ENCODE results near the gene PHF14. TPM values are rescaled to one million over a fixed set of nuclear protein-coding genes. Genes with fewer than 3 reads are reported as not detected.

The PHF14 gene
- total RNA-seq, 1 experiment from 2014 or later, result 50.8 TPM

DNA sequence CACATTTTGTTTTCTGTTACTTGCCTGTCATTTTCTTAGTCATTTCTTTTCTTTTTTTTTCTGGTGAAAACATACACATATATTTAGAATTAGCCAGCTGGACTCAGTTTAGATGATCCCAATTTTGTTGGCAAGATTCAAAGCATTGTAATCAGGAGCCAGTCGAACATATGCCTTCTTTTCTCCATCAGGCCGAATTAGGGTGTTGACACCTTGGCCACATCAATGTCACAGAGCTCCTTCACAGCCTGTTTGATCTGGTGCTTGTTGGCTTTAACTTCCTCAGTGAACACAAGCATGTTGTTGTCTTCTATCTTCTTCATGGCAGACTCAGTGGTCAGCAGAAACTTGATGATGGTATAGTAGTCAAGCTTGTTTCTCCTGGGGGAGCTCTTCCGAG is 32.6 kb downstream of the PHF14 start:
- H3K36me3 Mint-ChIP-seq (ENCODE audit: insufficient read depth in 1 of 3, low read depth in 3 of 3), result peaks cover 11 to 37% (median 30%) of the 10 kb centered on the region in 3 experiments
- H2AFZ ChIP-seq (ENCODE audit: low read length), result no peak overlapping the region
- no peak overlapping the region for H3K56ac ChIP-seq (ENCODE audit: insufficient read length, low read depth, low read length)
- no peak overlapping the region for H3T11ph ChIP-seq (ENCODE audit: low read length)
- no peak overlapping the region for H2AK5ac ChIP-seq (ENCODE audit: insufficient read length, low read length)
- H3K18ac ChIP-seq (ENCODE audit: insufficient read length, low read depth, low read length), result no peak overlapping the region
- H3K79me1 ChIP-seq (ENCODE audit: insufficient read depth, low read depth, low read length, poor library complexity, severe bottlenecking), result peaks cover 11% of the 10 kb centered on the region
- no peak overlapping the region for H2BK5ac ChIP-seq (ENCODE audit: insufficient read length, low read length)
- no peak overlapping the region for H2BK15ac ChIP-seq (ENCODE audit: low read depth, low read length)
- no peak overlapping the region for H2BK12ac ChIP-seq (ENCODE audit: insufficient read length, low read depth, low read length)
- no peaks in the 10 kb centered on the region for H3K23me2 ChIP-seq (ENCODE audit: insufficient read length, low read depth, low read length, poor library complexity, severe bottlenecking)
- H4K5ac ChIP-seq (ENCODE audit: insufficient read length, low read depth, low read length), result no peak overlapping the region
- no peak overlapping the region for H3K4me2 ChIP-seq (ENCODE audit: insufficient read depth, insufficient read length, low read length)
- WGBS (ENCODE audit: extremely low coverage, insufficient read length, low lambda C conversion rate), result no CpG with 5 or more reads among the region's 3 CpGs
- no peak overlapping the region for H2BK120ac ChIP-seq (ENCODE audit: low read depth, low read length, poor library complexity, severe bottlenecking)
- peaks cover 4% of the 10 kb centered on the region; the same call in 1 of the 2 replicates for H3K79me2 ChIP-seq (ENCODE audit: insufficient read depth, low read length)
- H4K91ac ChIP-seq (ENCODE audit: insufficient read length, low read depth, low read length), result no peak overlapping the region
- TF ChIP-seq, protein P1, sequence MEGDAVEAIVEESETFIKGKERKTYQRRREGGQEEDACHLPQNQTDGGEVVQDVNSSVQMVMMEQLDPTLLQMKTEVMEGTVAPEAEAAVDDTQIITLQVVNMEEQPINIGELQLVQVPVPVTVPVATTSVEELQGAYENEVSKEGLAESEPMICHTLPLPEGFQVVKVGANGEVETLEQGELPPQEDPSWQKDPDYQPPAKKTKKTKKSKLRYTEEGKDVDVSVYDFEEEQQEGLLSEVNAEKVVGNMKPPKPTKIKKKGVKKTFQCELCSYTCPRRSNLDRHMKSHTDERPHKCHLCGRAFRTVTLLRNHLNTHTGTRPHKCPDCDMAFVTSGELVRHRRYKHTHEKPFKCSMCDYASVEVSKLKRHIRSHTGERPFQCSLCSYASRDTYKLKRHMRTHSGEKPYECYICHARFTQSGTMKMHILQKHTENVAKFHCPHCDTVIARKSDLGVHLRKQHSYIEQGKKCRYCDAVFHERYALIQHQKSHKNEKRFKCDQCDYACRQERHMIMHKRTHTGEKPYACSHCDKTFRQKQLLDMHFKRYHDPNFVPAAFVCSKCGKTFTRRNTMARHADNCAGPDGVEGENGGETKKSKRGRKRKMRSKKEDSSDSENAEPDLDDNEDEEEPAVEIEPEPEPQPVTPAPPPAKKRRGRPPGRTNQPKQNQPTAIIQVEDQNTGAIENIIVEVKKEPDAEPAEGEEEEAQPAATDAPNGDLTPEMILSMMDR (conservative IDR thresholded peaks at IDR 0.05), result no peak
- no peak overlapping the region for H3K4ac ChIP-seq (ENCODE audit: low read depth, low read length)
- H4K8ac ChIP-seq (replicated peaks; ENCODE audit: insufficient read length, low read depth, low read length), result no peak overlapping the region
- no peaks in the 10 kb centered on the region for H3K9me3 ChIP-seq (ENCODE audit: control insufficient read depth, low read depth, low read length)
- no peak overlapping the region for H3K27ac ChIP-seq (ENCODE audit: insufficient read length, low read depth, low read length)
- H4K20me1 ChIP-seq (ENCODE audit: control insufficient read depth, insufficient read depth, insufficient read length), result no peaks in the 10 kb centered on the region
- DNase-seq, result no peak
- no peak overlapping the region for H2BK20ac ChIP-seq (ENCODE audit: low read depth, low read length, poor library complexity, severe bottlenecking)
- H3K9ac ChIP-seq (ENCODE audit: extremely low read depth, insufficient read length, low read length), result no peak overlapping the region
- H3K14ac ChIP-seq (ENCODE audit: insufficient read depth, low read length), result no peak overlapping the region
- H3K27ac Mint-ChIP-seq, result no peak overlapping the region
- no peaks in the 10 kb centered on the region for H3K4me1 Mint-ChIP-seq
- H3K4me1 ChIP-seq (ENCODE audit: insufficient read depth, low read length), result no peaks in the 10 kb centered on the region
- no peaks in the 10 kb centered on the region for H3K27me3 Mint-ChIP-seq (ENCODE audit: low read depth)
- no peaks in the 10 kb centered on the region for H3K9me3 Mint-ChIP-seq
- H3K27me3 ChIP-seq (ENCODE audit: insufficient read depth, low read length), result no peaks in the 10 kb centered on the region
- no peak overlapping the region for H3K23ac ChIP-seq (ENCODE audit: insufficient read length, low read depth, low read length)
- H3K4me3 Mint-ChIP-seq, result no peak overlapping the region

Data from H9 (cell line).